Loucy (cell line): Measurements from ENCODE around the gene TNS3.

ENCODE experiments used
- H2AFZ ChIP-seq: fragments of 200-600 bp; sonication (generic); 2 replicates; pipeline ENCODE4 v1.6.0; 2016; ENCODE audit warnings: antibody characterized with exemption, mild to moderate bottlenecking, low read length, moderate library complexity
- H3F3A ChIP-seq: fragments of 200-600 bp; 2 replicates; pipeline ENCODE4 v1.6.0; 2016; ENCODE audit warnings: antibody characterized with exemption, low read depth, mild to moderate bottlenecking
- H3K27me3 ChIP-seq: fragments of 200-600 bp; sonication (generic); 2 replicates; pipeline ENCODE4 v1.6.1; 2014; ENCODE audit warnings: low read length, mild to moderate bottlenecking; ENCODE audit not compliant: insufficient read depth, poor library complexity, severe bottlenecking
- H3K36me3 ChIP-seq: fragments of 200-600 bp; sonication (generic); 2 replicates; pipeline ENCODE4 v1.6.1; 2016; ENCODE audit warnings: low read length; ENCODE audit not compliant: insufficient read depth
- H3K4me1 ChIP-seq: fragments of 200-600 bp; sonication (generic); 2 replicates; pipeline ENCODE4 v1.5.1; 2014; ENCODE audit warnings: low read length, mild to moderate bottlenecking; ENCODE audit not compliant: insufficient read depth, poor library complexity, severe bottlenecking
- H3K4me2 ChIP-seq: fragments of 200-600 bp; sonication (generic); 2 replicates; pipeline ENCODE4 v1.6.0; 2014; ENCODE audit warnings: antibody characterized with exemption, low read length, low read depth, mild to moderate bottlenecking; ENCODE audit not compliant: poor library complexity, severe bottlenecking
- H3K4me3 ChIP-seq: fragments of 200-600 bp; sonication (generic); 2 replicates; pipeline ENCODE4 v1.5.1; 2014; ENCODE audit warnings: low read length, mild to moderate bottlenecking, mixed read lengths; ENCODE audit not compliant: poor library complexity, severe bottlenecking
- H3K79me2 ChIP-seq: fragments of 200-600 bp; sonication (generic); 2 replicates; pipeline ENCODE4 v1.6.1; 2014; ENCODE audit warnings: low read length; ENCODE audit not compliant: insufficient read depth
- H3K9ac ChIP-seq: fragments of 200-600 bp; sonication (generic); 2 replicates; pipeline ENCODE4 v1.6.0; 2014; ENCODE audit warnings: mild to moderate bottlenecking, low read depth, low read length, moderate library complexity; ENCODE audit not compliant: poor library complexity, severe bottlenecking
- H3K9me2 ChIP-seq: fragments of 200-600 bp; sonication (generic); replicated peaks from 2 replicates; pipeline ENCODE4 v1.6.1; 2016; ENCODE audit warnings: low read depth, low read length, mixed read lengths
- H3K9me3 ChIP-seq: fragments of 200-600 bp; sonication (generic); 2 replicates; pipeline ENCODE4 v1.6.1; 2014; ENCODE audit warnings: mild to moderate bottlenecking, antibody characterized with exemption, low read length, low read depth; ENCODE audit not compliant: insufficient read depth
- H4K20me1 ChIP-seq: fragments of 200-600 bp; sonication (generic); 2 replicates; pipeline ENCODE4 v1.6.0; 2014; ENCODE audit warnings: antibody characterized with exemption, low read length, mild to moderate bottlenecking; ENCODE audit not compliant: insufficient read depth, poor library complexity, severe bottlenecking
- EZH2phosphoT487 ChIP-seq: fragments of 200-600 bp; IDR thresholded peaks from 2 replicates; pipeline ENCODE4 v1.6.1; 2018; ENCODE audit warnings: antibody characterized with exemption, mild to moderate bottlenecking, moderate library complexity, borderline replicate concordance
- TF ChIP-seq, protein P1 (sequence below): fragments of 200-600 bp; sonication (generic); conservative IDR thresholded peaks from 2 replicates; pipeline ENCODE4 v1.5.1; 2014; ENCODE audit warnings: mild to moderate bottlenecking, antibody characterized with exemption, low read length

The TNS3 gene

DNA sequence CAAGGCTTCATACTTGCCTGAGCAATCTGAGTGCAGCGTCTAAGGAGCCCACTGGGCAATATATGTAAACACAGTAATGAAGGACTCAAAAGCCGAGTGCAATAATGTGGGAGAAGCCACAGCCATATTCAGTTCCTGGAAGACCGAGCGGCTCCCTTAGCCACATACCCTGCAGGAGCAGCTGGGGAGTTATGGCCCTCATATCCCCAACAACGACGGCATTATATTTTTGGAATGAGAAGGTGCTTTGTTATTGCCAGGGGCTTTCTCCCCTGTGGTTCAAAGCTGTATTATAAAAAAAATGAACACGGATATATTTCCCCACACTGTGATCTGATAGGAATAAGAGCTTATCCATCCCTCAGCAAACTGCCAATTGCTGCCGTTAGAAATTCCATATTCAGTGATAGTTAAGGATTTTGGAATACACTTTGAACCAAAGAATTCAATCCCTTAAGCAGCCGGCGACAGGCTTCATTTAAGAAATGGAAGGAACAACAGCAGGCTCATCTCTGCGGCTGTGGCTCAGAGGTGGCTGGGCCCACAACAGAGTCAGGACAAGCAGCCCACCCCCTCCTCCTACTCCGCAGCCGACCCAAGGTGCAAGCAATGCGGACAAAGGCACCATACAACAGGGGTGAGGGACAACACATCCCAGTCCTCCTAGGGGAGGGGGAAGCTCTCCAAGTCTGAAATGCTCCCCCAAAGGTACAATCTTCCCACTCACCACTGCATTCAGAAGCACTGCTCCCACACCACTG, 77.2 kb downstream of the TNS3 start:
- Histone ChIP-seq H3K27me3 (no peaks in the 10 kb centered on the region), H2AFZ (no peak overlapping the region), H3K4me3 (no peak overlapping the region), H3K9me2 (no peaks in the 10 kb centered on the region), H3K9ac (no peak overlapping the region), H3F3A (no peaks in the 10 kb centered on the region), H3K4me2 (no peak overlapping the region), H3K4me1 (no peaks in the 10 kb centered on the region), H3K36me3 (no peaks in the 10 kb centered on the region), H4K20me1 (no peaks in the 10 kb centered on the region), H3K9me3 (peaks cover 6% of the 10 kb centered on the region; the same call in 1 of the 2 replicates), H3K79me2 (no peaks in the 10 kb centered on the region)
- TF ChIP-seq, protein P1, sequence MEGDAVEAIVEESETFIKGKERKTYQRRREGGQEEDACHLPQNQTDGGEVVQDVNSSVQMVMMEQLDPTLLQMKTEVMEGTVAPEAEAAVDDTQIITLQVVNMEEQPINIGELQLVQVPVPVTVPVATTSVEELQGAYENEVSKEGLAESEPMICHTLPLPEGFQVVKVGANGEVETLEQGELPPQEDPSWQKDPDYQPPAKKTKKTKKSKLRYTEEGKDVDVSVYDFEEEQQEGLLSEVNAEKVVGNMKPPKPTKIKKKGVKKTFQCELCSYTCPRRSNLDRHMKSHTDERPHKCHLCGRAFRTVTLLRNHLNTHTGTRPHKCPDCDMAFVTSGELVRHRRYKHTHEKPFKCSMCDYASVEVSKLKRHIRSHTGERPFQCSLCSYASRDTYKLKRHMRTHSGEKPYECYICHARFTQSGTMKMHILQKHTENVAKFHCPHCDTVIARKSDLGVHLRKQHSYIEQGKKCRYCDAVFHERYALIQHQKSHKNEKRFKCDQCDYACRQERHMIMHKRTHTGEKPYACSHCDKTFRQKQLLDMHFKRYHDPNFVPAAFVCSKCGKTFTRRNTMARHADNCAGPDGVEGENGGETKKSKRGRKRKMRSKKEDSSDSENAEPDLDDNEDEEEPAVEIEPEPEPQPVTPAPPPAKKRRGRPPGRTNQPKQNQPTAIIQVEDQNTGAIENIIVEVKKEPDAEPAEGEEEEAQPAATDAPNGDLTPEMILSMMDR, result no peak
- no peak for TF ChIP-seq EZH2phosphoT487

DNA sequence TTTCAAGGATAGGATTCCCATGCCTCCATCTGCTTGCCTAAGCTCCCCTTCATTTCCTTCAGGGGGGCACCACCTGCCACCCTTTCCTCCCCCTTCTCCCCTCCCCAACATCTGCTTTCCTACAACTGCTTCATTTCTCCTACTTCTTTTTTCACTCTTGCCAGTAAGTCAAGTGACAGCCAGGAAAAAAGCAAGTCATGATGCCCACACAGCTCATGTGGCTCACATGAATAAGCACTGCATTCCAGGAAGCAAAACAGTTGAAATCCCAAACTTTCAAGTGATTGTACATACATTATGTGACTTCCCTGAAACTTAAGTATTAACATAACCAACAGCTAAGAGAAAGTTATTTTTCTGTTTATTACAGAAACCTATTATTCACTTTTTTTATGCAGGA, 78.6 kb downstream of the TNS3 start:
- no peaks in the 10 kb centered on the region for H4K20me1 ChIP-seq
- H3F3A ChIP-seq, result no peaks in the 10 kb centered on the region
- no peak overlapping the region for H3K9ac ChIP-seq
- TF ChIP-seq EZH2phosphoT487, result no peak
- TF ChIP-seq, protein P1, result no peak
- no peaks in the 10 kb centered on the region for H3K27me3 ChIP-seq
- no peak overlapping the region for H2AFZ ChIP-seq
- no peaks in the 10 kb centered on the region for H3K79me2 ChIP-seq
- H3K9me3 ChIP-seq, result peaks cover 3% of the 10 kb centered on the region; the same call in 1 of the 2 replicates
- H3K4me2 ChIP-seq, result no peak overlapping the region
- H3K4me3 ChIP-seq, result no peak overlapping the region
- no peaks in the 10 kb centered on the region for H3K9me2 ChIP-seq
- H3K36me3 ChIP-seq, result no peaks in the 10 kb centered on the region
- no peaks in the 10 kb centered on the region for H3K4me1 ChIP-seq

DNA sequence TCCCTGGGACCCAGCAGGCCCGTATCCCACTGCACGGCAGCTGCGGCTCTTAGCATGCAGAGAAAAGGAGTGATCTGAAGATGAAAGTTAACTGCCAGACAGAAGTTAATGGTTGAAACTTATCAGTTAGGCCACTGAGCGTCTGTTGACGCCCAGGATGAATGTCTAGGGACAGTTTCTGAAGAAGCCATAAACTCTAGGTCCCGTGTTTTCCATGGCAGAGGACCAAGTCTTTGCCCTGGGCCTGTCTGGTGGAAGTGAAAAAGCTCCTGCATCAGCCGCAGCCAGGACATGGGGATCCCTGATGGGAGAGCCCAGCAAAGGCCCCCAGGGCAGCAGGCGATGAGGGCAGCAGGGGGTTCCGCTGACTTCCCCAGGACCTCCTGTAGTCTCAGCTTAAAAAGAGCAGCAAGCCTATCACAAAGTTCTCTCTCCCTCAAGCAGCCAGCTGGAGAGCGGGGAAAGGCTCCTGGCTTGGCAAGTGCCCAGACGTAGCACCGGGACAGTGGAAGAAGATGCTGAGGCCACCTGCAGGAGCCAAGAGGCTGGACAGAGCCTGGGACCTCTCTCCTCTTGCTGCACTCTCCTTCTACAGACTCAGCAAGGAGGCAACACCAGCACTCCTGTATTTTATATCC, 79.6 kb downstream of the TNS3 start:
- Histone ChIP-seq H2AFZ (no peak overlapping the region), H3K79me2 (no peaks in the 10 kb centered on the region), H3K36me3 (no peaks in the 10 kb centered on the region), H3K9me2 (no peaks in the 10 kb centered on the region), H3K4me2 (no peak overlapping the region), H4K20me1 (no peaks in the 10 kb centered on the region), H3K4me3 (no peak overlapping the region), H3K9ac (no peak overlapping the region), H3K9me3 (peaks cover 3% of the 10 kb centered on the region; the same call in 1 of the 2 replicates), H3F3A (no peaks in the 10 kb centered on the region), H3K4me1 (no peaks in the 10 kb centered on the region), H3K27me3 (no peaks in the 10 kb centered on the region)
- TF ChIP-seq, protein P1, result no peak
- no peak for TF ChIP-seq EZH2phosphoT487
